Germinal center (tissue), 1 donor: ENCODE measurements around the gene MYBL2.

Experiments
- DNase-seq: peaks from one replicate; pipeline ENCODE4 v3.0.0; 2012; ENCODE audit warnings: mixed read lengths, low spot score

Gene MYBL2

GRCh38 chr20:43723186-43723585 lies 56.3 kb downstream of the MYBL2 start:
- DNase-seq, result no peak

DNA sequence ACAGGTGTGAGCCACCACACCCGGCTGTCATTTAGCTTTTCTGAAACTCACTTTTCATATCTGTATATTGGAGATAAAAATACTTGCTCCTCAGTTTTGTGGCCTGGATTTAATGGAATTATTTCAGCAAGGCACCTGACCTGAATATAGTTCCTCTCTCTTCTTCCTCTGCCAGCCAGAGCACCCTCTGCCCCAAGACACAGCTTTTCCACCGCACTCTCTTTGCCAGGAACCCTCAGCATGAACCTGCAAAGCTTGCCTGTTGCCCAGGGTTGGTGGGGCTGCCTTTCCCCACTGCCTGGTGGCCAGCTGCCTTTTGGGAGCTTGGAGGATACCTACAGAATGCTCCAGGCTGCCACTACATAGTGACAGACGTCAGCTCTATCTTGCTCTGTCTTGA lies 56.8 kb downstream of the MYBL2 start:
- DNase-seq, result no peak

- DNase-seq, result no peak
These were observed 57.5 kb downstream of the MYBL2 start for GRCh38 chr20:43724383-43724782.

DNA sequence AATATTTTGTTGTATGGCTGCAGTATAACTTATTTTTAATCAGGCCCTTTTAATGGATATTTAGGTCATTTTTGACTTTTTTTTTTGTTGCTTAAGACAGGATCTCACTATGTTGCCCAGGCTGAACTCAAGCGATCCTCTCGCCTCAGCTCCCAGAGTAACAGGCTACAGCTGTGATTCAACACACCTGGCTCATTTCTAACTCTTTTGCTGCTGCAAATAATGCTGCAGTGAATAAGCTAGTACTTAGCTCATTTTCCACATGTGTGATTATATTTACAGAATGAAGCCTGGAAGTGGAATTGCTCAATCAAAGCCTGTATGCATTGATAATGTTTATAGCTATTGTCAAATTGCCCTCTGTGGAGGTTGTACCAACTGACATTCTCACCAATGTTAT lies 58.8 kb downstream of the MYBL2 start:
- DNase-seq, result no peak

DNA sequence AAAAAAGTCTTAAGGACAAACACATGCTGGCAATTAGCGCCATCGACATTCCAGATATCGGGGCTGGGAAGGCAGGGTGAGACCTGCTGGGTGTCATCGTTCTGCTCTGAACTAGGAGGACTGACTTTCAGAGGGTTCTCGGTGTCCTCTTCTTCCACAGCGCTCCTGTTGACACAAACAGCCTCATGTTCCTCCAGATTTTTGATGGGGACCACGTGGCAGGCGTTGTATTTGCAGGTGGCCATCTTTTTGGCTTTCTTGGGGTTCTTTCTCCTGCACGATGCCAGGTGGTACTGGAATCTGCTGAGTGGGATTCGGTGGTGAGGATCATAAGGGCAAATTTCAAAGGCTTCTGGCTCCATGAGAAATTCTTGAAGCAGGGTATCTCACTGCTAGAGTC lies 59.4 kb downstream of the MYBL2 start:
- no peak for DNase-seq

- DNase-seq, result no peak
These were observed 60.0 kb downstream of the MYBL2 start, which contains the start of gene GTSF1L for GRCh38 chr20:43726811-43727338. GTSF1L (minus strand) TSS chr20:43727002; CDS start chr20:43726694, 308 bp downstream.

DNA sequence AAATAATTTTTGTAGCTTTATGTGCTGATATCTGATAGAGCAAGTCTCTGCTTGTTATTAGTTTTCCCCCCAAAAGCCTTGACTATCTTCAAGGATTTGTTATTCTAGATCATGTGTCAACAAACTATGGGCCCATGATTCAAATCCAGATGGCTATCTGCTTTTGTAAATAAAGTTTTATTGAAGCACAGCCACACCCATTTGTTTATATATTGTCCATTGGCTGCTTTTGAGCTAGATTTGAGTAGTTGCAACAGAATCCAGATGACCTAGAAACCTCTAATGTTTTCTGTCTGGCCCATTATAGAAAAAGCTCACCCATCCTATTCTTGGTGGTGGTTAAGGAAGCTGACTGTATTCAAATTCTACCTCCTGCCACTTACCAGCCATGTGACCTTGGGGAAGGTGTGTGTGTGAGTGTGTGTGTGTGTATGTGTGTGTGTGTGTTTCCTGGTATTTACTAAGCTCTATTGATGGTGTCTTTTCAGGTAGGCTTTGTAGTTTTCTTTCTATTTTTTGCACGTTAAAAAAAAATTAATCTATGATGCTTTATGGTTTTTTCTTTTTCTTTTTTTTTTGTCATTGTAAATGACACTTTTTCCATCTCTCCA lies 61.2 kb downstream of the MYBL2 start:
- DNase-seq, result no peak

DNA sequence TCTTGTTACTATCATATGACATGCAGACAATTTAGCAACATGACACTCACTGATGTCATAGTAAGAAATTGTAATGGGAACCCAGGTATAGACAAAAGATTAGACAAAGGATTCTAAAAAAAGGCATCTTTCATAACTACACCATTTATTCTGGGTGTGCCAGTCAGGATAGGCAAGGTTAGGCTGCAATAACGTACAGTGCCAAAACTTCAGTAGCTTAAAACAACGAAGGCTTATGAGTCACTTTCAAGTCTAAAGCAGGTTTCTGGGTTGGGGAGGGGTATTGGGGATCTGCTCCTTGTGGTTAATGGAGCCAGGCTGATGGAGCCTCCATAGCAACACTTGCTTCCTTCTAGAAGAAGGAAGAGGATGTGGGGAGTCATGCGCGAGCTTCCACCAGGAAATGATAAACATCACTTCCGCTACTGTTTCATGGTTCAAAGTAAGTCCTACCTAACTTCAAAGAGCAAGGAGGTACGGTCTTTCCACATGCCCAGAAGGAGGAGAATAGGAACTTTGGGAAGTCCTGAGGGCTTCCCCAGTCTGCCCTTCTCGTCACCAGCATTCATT lies 61.9 kb downstream of the MYBL2 start:
- DNase-seq, result no peak

DNA sequence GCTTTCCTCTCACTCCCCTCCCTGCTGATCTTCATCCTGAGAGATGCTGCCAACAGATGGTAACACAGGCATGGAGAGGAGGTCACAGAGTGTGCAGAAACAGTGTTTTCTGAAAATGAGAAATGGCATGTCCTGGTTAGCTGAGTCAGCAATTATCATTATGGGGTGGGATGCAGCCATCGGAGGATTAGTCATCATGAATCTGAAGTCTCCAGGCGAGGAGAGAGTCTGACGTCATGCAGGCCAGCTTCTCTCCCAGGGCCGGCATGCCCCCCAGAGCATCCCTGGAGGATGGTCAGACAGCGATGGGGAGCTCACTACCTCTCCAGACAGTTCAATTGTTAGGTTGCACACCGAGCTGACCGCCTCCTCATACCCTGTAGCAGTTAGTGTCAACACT lies 64.6 kb downstream of the MYBL2 start:
- DNase-seq, result no peak

DNA sequence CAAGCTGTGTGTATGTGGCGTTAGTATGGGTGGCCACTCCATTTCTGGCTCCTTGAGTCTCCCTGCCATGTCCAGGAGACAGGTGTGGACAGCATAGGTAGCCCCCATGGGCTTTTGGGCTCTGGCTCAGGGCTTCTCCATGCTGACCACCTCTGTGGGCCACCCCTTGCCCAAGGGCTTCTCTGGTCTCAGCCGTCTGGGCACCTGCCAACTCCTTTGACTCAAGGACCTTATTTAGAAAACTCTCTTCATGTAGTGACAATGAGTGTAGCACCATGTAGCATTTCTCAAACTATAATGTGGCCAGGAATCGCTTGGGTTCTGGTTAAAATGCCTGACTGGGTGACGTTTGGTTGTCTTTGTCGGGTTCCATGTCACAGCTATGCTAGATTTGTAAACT lies 65.0 kb downstream of the MYBL2 start:
- no peak for DNase-seq

DNA sequence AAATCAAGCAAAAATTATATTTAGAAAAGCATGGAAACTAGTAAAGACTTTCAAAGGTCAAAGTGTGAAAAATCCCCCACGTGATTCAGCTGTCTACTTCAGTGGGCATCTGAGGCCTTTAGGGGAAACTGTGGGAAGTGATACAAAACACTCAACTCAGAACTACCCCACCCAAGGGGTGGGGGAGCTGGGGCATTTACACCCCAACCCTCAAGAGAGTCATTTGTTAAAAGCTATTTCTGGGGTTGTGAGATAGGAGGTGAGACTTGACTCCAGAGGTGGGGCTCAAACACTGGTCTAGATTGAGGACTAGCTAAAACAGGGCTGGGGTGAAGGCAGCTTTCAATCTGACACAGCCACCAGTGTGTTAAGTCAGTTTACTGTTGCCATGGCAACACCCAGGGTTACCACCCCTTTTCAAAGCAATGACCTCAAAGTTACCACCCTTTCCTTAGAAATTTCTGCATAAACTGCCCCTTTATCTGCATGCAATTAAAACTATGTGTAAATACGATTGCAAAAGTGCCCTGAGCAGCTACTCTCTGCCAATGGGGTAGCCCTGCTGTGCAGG lies 69.8 kb downstream of the MYBL2 start:
- no peak for DNase-seq

- no peak for DNase-seq
These were observed 71.0 kb downstream of the MYBL2 start for GRCh38 chr20:43737925-43738324.

- no peak for DNase-seq
These were observed 72.3 kb downstream of the MYBL2 start for GRCh38 chr20:43739148-43739749.

GRCh38 chr20:43740642-43741041 lies 73.7 kb downstream of the MYBL2 start:
- DNase-seq, result no peak

DNA sequence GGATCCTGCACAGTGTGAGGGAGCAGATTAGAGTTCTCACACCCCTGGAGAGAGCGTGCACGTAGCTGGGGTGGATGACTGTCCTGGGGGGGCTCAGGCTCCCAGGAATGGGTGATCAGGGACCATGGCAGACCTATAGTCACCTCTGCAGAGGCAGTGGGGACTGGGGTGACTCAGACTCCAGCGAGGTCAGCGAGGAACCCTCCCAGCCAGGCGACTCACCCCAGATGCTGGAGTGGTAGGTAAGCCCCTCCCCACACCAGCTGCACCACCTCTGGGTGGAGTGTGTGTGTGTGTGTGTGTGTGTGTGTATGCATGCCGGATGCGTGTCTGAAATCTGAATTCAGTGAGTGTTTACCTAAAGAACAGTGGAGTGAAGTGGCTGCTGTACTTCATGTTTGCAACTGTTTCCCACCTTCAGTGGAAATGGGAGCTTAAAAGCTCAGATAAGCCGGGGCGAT lies 77.3 kb downstream of the MYBL2 start:
- no peak for DNase-seq

DNA sequence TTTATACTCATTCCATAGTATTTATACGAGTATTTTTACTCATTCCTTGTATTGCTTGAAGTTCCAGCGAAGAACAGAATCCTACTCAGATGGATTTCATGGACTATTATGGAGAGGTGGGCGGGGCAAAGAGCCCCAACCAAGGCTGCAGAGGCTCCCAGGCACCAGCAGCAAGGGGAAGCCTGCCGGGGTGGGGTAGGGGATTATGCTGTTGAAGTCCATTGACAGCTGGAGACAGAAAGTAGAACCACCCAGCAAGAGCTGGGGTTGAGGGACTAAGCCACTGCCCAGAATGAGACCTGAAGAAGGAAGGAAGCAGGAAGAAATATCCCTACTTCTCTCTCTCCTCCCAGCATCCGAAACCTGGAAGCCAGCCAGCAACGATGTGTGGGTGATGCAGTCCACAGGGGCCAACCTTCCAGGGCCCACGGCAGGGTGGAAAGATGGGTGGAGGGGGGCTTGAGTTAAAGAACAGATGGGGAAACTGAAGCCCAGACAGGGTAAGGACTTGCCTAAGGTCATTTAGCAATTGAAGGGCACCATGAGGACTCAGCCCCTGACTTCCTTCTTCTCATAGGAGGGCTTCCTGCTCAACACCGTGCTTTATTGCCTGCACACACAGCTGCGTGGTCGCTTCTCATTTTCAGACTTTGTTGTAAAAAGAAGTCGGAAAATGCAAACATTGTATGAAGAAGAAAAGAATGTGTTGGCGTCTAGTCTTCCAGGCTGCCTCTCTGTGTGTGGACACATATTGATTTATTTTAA lies 78.2 kb downstream of the MYBL2 start:
- peak; percentile 19 for DNase-seq

GRCh38 chr20:43746344-43747137 lies 79.6 kb downstream of the MYBL2 start:
- no peak for DNase-seq

DNA sequence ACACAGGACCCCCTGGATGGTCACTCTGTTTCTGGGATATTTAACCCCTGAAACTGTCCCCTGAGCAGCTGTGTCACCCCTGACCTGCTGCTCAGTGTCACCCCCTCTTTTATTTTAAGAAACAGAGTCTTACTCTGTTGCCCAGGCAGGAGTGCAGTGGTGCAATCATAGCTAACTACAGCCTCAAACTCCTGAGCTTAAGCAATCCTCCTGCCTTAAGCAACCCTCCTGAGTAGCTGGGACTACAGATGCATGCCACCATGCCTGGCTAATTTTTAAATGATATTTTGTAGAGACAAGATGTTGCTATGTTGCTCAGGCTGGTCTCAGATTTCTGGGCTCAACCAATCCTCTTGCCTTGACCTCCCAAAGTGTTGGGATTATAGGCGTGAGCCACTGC lies 81.4 kb downstream of the MYBL2 start:
- DNase-seq, result no peak

GRCh38 chr20:43749734-43750294 lies 82.9 kb downstream of the MYBL2 start:
- DNase-seq, result peak; percentile 87

DNA sequence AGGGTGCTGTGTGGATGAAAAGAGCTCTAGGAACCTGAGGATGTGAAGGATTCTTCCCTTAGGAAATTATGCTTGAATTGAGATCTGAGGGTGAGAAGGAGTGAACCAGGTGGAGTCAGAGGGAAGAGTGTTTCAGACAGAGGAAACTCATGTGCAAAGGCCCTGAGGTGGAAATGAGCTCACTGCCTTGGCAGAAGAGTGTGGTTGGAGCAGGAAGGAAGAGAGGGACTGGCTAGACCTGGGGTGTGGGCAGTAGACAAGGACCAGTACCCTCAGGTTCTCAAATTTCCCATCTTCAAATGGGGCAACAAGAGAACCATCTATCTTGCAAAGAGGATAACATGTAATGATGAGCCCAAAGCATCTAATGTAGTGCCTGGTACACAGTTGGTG lies 83.9 kb downstream of the MYBL2 start:
- DNase-seq, result no peak
